Stimulated activated naive B cell treated with anti-CD40 and anti-IgM and Interleukin-4, amounts not matched to agents 10 μg/mL and 1 μg/mL and 100 μg/mL, for 72 hours (primary cell): ENCODE results near the gene KCNMA1.

ENCODE experiments used
- ATAC-seq, 2 donors: fragments of 150-1000 bp; cut with Tn5 transposase; replicated peaks; 2 replicates each; pipeline ENCODE4 v1.10.0; 2021; ENCODE audit warnings: moderate library complexity in 1 of 2
- DNase-seq: peaks from one replicate; pipeline ENCODE4 v3.0.0; 2021
- H3K27ac Mint-ChIP-seq: one replicate; pipeline ENCODE4 v1.8.0; 2022; ENCODE audit warnings: mild to moderate bottlenecking, mixed read lengths
- H3K27me3 Mint-ChIP-seq, 2 donors: one replicate each; pipeline ENCODE4 v1.8.0; 2022; ENCODE audit warnings: mixed read lengths in 2 of 2
- H3K36me3 Mint-ChIP-seq, 2 donors: one replicate each; pipeline ENCODE4 v1.8.0; 2022; ENCODE audit warnings: mixed read lengths in 2 of 2, mild to moderate bottlenecking in 1 of 2
- H3K4me1 Mint-ChIP-seq, 2 donors: one replicate each; pipeline ENCODE4 v1.8.0; 2022; ENCODE audit warnings: mixed read lengths in 2 of 2, mild to moderate bottlenecking in 1 of 2
- H3K4me3 Mint-ChIP-seq, 2 donors: one replicate each; pipeline ENCODE4 v1.8.0; 2022; ENCODE audit warnings: mild to moderate bottlenecking in 2 of 2, mixed read lengths in 2 of 2, moderate library complexity in 1 of 2
- H3K9me3 Mint-ChIP-seq, 2 donors: one replicate each; pipeline ENCODE4 v1.8.0; 2022; ENCODE audit warnings: mixed read lengths in 2 of 2, mild to moderate bottlenecking in 1 of 2

The KCNMA1 gene

GRCh38 chr10:77029777-77030717, 607.6 kb downstream of the KCNMA1 start:
- DNase-seq (no peak), ATAC-seq (no peak)
- H3K36me3 Mint-ChIP-seq = no peaks in the 10 kb centered on the region
- no peaks in the 10 kb centered on the region for H3K9me3 Mint-ChIP-seq
- H3K27ac Mint-ChIP-seq = no peak overlapping the region
- no peak overlapping the region for H3K4me3 Mint-ChIP-seq
- peaks cover 4 to 7% of the 10 kb centered on the region in 2 donors for H3K27me3 Mint-ChIP-seq
- no peaks in the 10 kb centered on the region for H3K4me1 Mint-ChIP-seq

DNA sequence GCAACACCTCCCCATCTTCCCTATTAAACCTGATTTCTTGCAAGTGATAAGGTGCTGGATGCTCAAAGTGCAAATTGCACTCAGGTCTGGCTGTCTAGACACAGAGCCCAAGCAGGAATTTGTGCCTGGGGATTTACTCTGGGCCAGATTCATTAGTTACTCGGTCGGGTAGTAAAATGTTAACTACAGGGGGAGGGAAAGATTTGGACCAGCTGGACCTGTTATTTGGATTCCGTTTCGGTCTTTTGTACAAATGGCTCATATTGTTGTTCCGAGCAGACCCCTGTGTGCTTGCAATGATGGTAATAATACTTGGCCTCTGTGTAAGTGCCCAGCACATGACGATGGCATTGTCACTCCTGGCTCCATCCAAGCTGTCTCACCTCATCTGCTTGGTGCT, 609.6 kb downstream of the KCNMA1 start:
- H3K27me3 Mint-ChIP-seq = peaks cover 5 to 7% of the 10 kb centered on the region in 2 donors

DNA sequence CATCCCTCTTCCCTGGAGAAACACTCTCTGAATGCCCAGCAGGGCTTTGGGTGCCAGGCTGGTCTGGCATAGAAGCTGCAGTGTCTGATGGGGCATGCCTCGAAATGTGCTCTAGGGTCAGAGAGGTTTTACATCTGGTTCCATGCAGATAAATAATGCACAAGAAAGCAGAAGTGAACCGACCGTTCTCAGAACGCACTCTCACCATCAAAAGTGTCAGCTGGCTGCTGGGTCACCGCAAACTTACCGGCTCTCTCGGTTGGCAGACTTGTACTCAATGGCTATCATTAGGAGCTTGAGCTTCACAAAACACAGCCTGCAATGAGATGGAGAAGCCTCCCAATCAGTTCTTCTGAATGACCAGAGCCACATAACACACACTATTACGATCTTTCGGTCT, 610.0 kb downstream of the KCNMA1 start:
- Mint-ChIP-seq H3K4me3 (no peak overlapping the region), H3K9me3 (no peaks in the 10 kb centered on the region), H3K36me3 (no peaks in the 10 kb centered on the region), H3K4me1 (no peaks in the 10 kb centered on the region), H3K27ac (no peak overlapping the region), H3K27me3 (peaks cover 5 to 10% of the 10 kb centered on the region in 2 donors)
- DNase-seq = peak; percentile 8
- ATAC-seq = peak; percentile 86 to 95

More for the DNA sequence above, 609.6 kb downstream of the KCNMA1 start:
- no peak overlapping the region for H3K27ac Mint-ChIP-seq
- H3K36me3 Mint-ChIP-seq = no peaks in the 10 kb centered on the region
- ATAC-seq (no peak), DNase-seq (no peak)
- no peaks in the 10 kb centered on the region for H3K9me3 Mint-ChIP-seq
- H3K4me3 Mint-ChIP-seq = no peak overlapping the region
- H3K4me1 Mint-ChIP-seq = no peaks in the 10 kb centered on the region

DNA sequence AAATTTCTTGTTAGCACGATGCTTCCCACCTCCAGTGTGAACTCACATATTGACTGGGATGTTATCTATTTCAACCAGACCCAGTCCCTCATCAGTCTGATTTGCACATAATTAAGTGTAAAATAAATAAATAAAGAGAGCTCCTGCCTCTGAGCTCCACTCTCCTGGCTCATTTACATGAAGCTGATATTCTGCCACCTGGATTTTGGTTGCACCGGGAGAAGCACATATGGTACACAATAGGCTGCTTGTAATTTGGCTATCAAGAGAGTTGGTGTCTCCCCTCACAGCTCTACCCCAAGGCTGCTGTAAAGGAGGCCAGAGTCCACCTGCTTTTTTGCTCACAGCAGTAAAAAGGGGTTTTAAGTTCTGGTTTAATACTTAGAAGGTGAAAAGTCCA, 610.5 kb downstream of the KCNMA1 start:
- H3K27me3 Mint-ChIP-seq = peaks cover 5 to 10% of the 10 kb centered on the region in 2 donors
- no peak overlapping the region for H3K27ac Mint-ChIP-seq
- ATAC-seq = peak in 1 of 2 donors; percentile 26
- DNase-seq = no peak
- no peaks in the 10 kb centered on the region for H3K9me3 Mint-ChIP-seq
- H3K4me1 Mint-ChIP-seq = no peaks in the 10 kb centered on the region
- no peak overlapping the region for H3K4me3 Mint-ChIP-seq
- H3K36me3 Mint-ChIP-seq = no peaks in the 10 kb centered on the region

DNA sequence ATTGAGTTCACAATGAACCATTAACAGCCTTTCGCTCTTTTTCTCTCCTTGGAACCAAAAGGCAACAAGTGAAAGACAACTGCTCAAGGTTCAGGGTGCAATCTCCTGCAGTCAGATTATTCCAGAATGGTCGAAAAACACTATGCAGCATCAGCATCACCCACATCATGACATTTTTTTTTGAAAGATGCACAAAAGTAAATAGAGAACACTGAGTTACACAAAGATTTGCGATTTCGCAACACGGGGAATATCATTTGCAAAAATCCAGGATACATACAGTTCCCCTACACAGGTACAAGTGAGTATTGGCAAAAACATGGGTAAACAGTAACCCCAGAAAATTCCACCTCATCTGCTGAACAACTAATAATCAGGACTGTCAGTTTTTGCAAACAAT, 611.5 kb downstream of the KCNMA1 start:
- Mint-ChIP-seq H3K4me3 (no peak overlapping the region), H3K36me3 (no peaks in the 10 kb centered on the region), H3K9me3 (no peaks in the 10 kb centered on the region), H3K27me3 (peaks cover 5 to 10% of the 10 kb centered on the region in 2 donors), H3K4me1 (no peaks in the 10 kb centered on the region), H3K27ac (no peak overlapping the region)
- ATAC-seq (no peak), DNase-seq (no peak)

DNA sequence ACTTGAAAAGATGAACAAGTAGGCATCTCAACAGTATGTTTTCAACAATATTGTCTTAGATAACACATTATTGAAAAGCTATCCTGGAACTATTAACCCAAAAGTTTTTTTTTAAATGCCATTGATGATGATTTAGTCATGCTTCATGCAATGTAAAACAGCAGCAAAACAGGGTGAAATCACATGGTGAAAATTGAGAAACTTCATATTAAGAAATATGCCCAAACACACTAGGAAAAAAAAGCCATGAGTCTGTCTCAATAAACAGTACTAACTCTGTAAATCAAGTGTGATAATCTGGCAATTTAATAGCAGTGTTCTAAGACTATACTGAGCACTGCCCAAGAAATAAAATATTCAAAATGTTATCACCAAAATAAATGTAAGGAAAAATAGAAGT, 613.1 kb downstream of the KCNMA1 start:
- ATAC-seq = no peak
- peaks cover 5 to 10% of the 10 kb centered on the region in 2 donors for H3K27me3 Mint-ChIP-seq
- H3K36me3 Mint-ChIP-seq = no peaks in the 10 kb centered on the region
- no peak for DNase-seq
- H3K27ac Mint-ChIP-seq = no peak overlapping the region
- no peak overlapping the region for H3K4me3 Mint-ChIP-seq
- no peaks in the 10 kb centered on the region for H3K9me3 Mint-ChIP-seq
- no peaks in the 10 kb centered on the region for H3K4me1 Mint-ChIP-seq

- Mint-ChIP-seq H3K27me3 (peaks cover 3 to 10% of the 10 kb centered on the region in 2 donors), H3K4me1 (no peaks in the 10 kb centered on the region), H3K36me3 (no peaks in the 10 kb centered on the region), H3K27ac (no peak overlapping the region), H3K9me3 (no peaks in the 10 kb centered on the region), H3K4me3 (no peak overlapping the region)
- DNase-seq = no peak
- ATAC-seq = no peak
These were observed 614.2 kb downstream of the KCNMA1 start for GRCh38 chr10:77023396-77023795.

GRCh38 chr10:77022671-77023070, 614.9 kb downstream of the KCNMA1 start:
- H3K4me3 Mint-ChIP-seq = no peak overlapping the region
- ATAC-seq (no peak), DNase-seq (no peak)
- H3K27ac Mint-ChIP-seq = no peak overlapping the region
- no peaks in the 10 kb centered on the region for H3K9me3 Mint-ChIP-seq
- H3K36me3 Mint-ChIP-seq = no peaks in the 10 kb centered on the region
- peaks cover 0 to 10% of the 10 kb centered on the region in 2 donors for H3K27me3 Mint-ChIP-seq
- no peaks in the 10 kb centered on the region for H3K4me1 Mint-ChIP-seq

- DNase-seq = no peak
- peaks cover 0 to 10% of the 10 kb centered on the region in 2 donors for H3K27me3 Mint-ChIP-seq
- ATAC-seq = no peak
- no peak overlapping the region for H3K27ac Mint-ChIP-seq
- no peaks in the 10 kb centered on the region for H3K4me1 Mint-ChIP-seq
- no peak overlapping the region for H3K4me3 Mint-ChIP-seq
- H3K36me3 Mint-ChIP-seq = no peaks in the 10 kb centered on the region
- no peaks in the 10 kb centered on the region for H3K9me3 Mint-ChIP-seq
These were observed 615.6 kb downstream of the KCNMA1 start for GRCh38 chr10:77021966-77022490.

GRCh38 chr10:77020426-77021040, 617.1 kb downstream of the KCNMA1 start:
- H3K4me1 Mint-ChIP-seq = no peaks in the 10 kb centered on the region
- DNase-seq = no peak
- H3K4me3 Mint-ChIP-seq = no peak overlapping the region
- peaks cover 0 to 15% of the 10 kb centered on the region in 2 donors for H3K27me3 Mint-ChIP-seq
- ATAC-seq = no peak
- H3K36me3 Mint-ChIP-seq = no peaks in the 10 kb centered on the region
- H3K9me3 Mint-ChIP-seq = no peaks in the 10 kb centered on the region
- no peak overlapping the region for H3K27ac Mint-ChIP-seq

DNA sequence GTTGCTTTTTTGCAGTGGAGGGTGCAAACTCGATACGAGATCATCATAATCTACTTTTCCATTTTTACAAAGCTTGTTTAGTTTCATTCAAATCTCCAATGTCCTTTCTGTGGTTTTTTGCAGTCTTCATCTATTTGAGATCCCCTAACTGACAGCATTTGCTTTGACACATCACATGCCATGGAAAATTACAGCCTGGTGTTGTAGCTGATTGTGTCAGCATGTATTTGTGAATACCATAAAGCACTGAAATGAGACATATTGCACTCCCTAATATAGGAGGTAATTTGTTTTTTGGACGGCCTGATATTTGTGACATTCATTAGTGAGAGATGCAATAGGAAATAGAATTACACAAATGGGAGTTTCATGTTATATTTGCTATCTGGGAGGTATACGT, 620.8 kb downstream of the KCNMA1 start:
- H3K36me3 Mint-ChIP-seq = no peaks in the 10 kb centered on the region
- H3K4me3 Mint-ChIP-seq = no peak overlapping the region
- H3K27ac Mint-ChIP-seq = no peak overlapping the region
- DNase-seq = no peak
- H3K27me3 Mint-ChIP-seq = peaks cover 0 to 12% of the 10 kb centered on the region in 2 donors
- no peaks in the 10 kb centered on the region for H3K4me1 Mint-ChIP-seq
- no peak for ATAC-seq
- H3K9me3 Mint-ChIP-seq = no peaks in the 10 kb centered on the region

DNA sequence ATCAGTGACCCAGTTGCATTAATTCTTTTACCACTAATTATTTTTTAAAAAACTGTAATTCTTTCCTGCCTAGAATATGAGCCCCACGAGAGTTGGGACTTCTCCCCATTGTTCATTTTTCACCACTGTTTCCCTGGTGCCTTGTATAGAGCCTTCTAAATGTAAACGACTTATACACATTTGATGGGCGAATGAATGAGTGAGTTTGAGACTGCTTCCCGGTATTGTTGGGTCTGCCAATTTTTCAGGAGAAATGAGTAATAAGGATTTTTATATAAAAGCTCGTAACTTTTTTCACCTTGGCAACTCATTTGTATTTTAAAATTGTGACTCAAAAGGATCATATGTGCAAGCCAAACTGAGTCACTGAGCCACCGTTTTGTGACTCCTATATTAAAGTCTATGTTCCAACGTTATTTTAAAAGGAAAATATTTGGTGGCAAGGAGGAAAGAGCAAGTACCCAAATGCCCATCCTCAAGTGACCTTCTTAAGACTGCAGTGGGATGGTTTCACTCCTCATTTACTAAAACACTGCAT, 621.3 kb downstream of the KCNMA1 start:
- H3K36me3 Mint-ChIP-seq = no peaks in the 10 kb centered on the region

GRCh38 chr10:77015360-77015759, 622.2 kb downstream of the KCNMA1 start:
- H3K27me3 Mint-ChIP-seq = peaks cover 0 to 12% of the 10 kb centered on the region in 2 donors
- DNase-seq (no peak), ATAC-seq (no peak)
- H3K4me3 Mint-ChIP-seq = no peak overlapping the region
- peaks cover 4 to 6% of the 10 kb centered on the region in 2 donors for H3K4me1 Mint-ChIP-seq
- no peak overlapping the region for H3K27ac Mint-ChIP-seq
- H3K9me3 Mint-ChIP-seq = no peaks in the 10 kb centered on the region
- no peaks in the 10 kb centered on the region for H3K36me3 Mint-ChIP-seq

More for the DNA sequence above, 621.3 kb downstream of the KCNMA1 start:
- H3K27me3 Mint-ChIP-seq = peaks cover 0 to 12% of the 10 kb centered on the region in 2 donors
- H3K27ac Mint-ChIP-seq = no peak overlapping the region
- H3K9me3 Mint-ChIP-seq = no peaks in the 10 kb centered on the region
- H3K4me1 Mint-ChIP-seq = no peaks in the 10 kb centered on the region
- ATAC-seq = no peak
- no peak for DNase-seq
- no peak overlapping the region for H3K4me3 Mint-ChIP-seq

- Mint-ChIP-seq H3K9me3 (peaks cover 0 to 2% of the 10 kb centered on the region in 2 donors), H3K27me3 (peaks cover 0 to 12% of the 10 kb centered on the region in 2 donors), H3K4me3 (no peak overlapping the region), H3K4me1 (peaks cover 17 to 19% of the 10 kb centered on the region in 2 donors), H3K36me3 (no peaks in the 10 kb centered on the region), H3K27ac (no peak overlapping the region)
- no peak for ATAC-seq
- no peak for DNase-seq
These were observed 624.7 kb downstream of the KCNMA1 start for GRCh38 chr10:77012812-77013500.
